ENCODE measurements around the gene ULBP1.
"Not testable (repeated sequence)": the region's sequence is repeated elsewhere in the genome, so short reads cannot be mapped to it uniquely, and the experiment has no call there.

The ULBP1 gene

DNA sequence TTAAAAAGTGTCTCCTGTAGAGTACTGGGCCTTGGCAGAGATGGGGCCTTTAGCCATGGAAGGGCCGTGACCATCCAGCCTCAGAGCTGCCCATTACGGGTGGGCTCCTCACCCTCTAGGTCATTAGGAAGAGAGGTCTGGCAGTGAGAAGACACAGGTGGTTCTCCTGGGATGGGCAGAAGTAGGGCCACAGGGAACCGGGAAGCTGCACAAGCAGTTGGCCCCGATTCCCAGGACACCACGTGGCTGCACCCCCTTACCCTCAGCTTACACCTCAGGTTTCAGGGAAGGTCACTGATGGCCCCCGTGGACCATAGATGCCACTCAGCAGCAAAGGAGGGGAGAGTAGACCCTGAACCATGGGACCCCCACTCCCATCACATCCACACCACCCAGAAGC is 42.4 kb upstream of the ULBP1 start:
- H3K4me3 ChIP-seq (replicated peaks; ENCODE audit: low read depth, low read length), result no peak overlapping the region
- TF ChIP-seq, protein P1, sequence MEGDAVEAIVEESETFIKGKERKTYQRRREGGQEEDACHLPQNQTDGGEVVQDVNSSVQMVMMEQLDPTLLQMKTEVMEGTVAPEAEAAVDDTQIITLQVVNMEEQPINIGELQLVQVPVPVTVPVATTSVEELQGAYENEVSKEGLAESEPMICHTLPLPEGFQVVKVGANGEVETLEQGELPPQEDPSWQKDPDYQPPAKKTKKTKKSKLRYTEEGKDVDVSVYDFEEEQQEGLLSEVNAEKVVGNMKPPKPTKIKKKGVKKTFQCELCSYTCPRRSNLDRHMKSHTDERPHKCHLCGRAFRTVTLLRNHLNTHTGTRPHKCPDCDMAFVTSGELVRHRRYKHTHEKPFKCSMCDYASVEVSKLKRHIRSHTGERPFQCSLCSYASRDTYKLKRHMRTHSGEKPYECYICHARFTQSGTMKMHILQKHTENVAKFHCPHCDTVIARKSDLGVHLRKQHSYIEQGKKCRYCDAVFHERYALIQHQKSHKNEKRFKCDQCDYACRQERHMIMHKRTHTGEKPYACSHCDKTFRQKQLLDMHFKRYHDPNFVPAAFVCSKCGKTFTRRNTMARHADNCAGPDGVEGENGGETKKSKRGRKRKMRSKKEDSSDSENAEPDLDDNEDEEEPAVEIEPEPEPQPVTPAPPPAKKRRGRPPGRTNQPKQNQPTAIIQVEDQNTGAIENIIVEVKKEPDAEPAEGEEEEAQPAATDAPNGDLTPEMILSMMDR (IDR thresholded peaks at IDR 0.05; ENCODE audit: low read depth, low read length, missing control alignments), result no peak
- no peak for DNase-seq (ENCODE audit: extremely low read depth, low read depth)

DNA sequence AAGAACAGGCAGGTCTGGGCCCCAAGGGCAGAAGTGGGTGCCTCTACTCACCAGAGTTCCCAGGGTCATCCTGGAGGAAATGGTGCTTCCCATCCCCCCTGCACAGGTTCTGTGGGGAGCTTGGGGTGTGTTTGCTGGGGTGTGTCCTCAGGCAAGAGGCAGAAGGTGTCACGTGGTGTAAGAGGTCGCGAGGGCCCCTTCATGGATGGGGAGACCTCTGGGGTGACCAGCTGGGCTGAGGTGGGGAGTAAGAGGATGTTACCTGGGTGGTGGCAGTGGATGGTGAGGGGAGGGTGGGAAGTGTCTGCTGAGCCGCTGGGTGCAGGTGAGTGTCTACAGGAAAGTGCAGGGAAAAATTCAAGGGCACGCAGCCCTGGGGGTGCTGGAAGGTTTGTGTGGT is 41.7 kb upstream of the ULBP1 start:
- H3K4me3 ChIP-seq (replicated peaks; ENCODE audit: low read depth, low read length), result peak overlapping the region; percentile 57; the same call in 1 of the 2 replicates
- DNase-seq (ENCODE audit: extremely low read depth, low read depth), result not testable (repeated sequence)

DNA sequence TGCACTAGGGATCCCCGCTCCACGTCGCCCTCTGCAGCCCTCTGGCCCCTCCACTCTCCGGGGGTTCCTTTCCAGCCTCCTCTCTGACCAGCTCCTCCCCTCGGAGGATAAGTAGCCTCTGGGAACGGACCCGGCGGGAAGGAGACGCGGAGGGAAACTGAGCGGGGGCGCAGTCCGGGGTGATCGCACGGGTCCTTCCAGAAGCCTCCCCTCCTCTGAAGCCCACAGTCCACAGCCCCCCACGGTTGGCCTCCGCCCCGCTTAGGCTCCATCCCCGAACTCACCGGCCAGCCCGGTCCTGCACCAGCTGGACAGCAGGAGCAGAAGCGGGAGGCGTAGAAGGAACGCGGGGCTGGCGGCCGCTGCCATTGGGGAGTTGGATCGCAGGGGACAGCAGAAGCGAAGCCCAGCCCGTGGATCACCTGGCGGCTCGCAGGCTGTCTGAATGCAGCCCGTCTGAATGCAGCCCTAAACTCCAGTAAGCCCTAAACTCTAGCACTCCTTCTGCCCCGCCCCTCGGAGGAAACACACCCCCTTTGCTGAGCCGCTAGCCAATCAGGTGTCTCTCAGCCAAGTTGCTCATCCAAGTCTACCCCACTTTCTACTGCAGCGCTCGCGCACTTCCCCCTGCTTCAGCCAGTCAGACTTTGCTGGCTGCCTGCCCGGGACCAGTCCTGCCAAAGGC is 41.0 kb upstream of the ULBP1 start, which contains the start of gene RAET1G:
Gene RAET1G, minus strand, starts transcription at position 480 of the 685 bp plus-strand sequence. Its CDS starts 111 bp downstream, at position 369.
- H3K4me3 ChIP-seq (replicated peaks; ENCODE audit: low read depth, low read length), result peak within 1 kb of the TSS; percentile 57
- peak; percentile 85 for DNase-seq (ENCODE audit: extremely low read depth, low read depth)
- TF ChIP-seq, protein P1 (IDR thresholded peaks at IDR 0.05; ENCODE audit: low read depth, low read length, missing control alignments), result no peak

DNA sequence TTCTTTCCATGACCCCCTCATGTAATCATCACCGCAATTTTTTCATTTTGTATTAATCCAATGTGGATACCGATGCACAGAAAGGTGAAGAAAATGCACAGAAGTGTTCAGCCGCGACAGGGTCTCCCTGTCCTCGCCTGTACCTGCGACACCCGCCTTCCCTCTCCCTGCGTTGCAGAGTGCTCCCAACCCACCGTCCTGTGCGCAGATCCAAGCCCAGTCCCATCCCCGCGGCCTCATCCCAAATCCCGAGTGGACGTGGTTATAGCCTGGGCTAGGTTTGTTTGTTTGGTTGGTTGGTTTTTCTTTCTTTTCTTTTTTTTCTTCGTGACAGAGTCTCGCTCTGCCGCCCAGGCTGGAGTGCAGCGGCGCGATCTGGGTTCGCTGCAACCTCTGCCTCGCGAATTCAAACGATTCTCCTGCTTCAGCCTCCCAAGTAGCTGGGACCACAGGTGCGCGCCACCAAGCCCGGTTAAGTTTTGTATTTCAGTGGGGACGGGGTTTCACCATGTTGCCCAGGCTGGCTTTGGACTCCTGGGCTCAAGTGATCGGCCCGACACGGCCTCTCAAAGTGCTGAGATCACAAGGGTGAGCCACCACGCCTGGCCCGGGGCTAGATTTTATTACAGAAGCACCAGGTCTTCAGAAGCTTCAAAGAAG is 40.3 kb upstream of the ULBP1 start:
- DNase-seq (ENCODE audit: extremely low read depth, low read depth), result no peak
- H3K4me3 ChIP-seq (replicated peaks; ENCODE audit: low read depth, low read length), result peak overlapping the region; percentile 57
- TF ChIP-seq, protein P1 (IDR thresholded peaks at IDR 0.05; ENCODE audit: low read depth, low read length, missing control alignments), result no peak

DNA sequence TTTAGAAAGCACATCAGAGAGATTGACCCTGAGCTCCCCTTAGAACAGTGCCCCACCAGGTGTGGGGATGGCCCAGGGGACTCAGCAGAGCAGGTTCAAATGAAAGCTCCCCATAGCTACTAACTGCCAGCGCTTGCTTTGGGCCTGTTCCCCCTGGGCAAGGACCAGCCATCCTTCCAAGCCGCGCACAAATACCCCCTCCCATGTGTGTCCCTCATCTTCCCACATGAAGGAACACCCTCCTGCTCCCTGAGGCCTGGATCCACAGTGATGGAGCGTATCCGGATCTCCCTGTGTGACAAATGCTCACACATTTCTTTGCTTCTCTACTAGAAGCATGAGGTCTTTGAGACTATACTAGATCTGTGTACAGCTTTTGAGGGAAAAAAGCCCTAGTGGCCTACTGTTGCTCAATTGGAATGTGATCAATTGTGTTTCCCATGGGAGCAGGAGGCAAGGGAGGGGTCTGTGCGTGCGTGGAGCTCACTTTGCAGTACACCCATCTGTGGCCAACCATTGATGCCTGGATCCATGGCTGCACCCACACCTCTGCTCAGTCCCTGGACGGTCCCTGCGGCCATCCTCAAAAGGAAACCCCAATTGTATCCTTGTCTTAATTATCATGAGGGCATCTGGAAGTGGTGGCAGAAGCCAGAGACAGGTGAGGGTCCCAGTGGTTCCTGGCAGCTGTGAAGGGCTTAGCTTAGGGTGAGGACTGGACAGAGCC is 39.4 kb upstream of the ULBP1 start:
- TF ChIP-seq, protein P1 (IDR thresholded peaks at IDR 0.05; ENCODE audit: low read depth, low read length, missing control alignments), result no peak
- DNase-seq (ENCODE audit: extremely low read depth, low read depth), result no peak
- H3K4me3 ChIP-seq (replicated peaks; ENCODE audit: low read depth, low read length), result no peak overlapping the region

DNA sequence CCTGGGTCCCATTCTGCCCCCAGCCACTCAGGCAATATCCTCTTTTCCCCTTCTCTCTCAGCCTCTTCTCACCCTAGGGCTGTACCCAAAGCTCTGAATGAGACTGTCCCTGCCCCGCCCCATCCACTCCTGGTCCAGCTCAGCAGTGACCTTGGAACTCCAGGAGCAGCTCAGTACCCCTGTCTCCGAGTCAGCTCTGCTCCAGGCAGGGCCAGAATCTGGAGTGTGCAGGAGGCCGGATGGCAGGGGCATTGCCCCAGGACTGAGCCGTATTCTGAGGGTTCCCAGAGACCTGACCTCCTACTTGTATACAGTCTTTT is 38.9 kb upstream of the ULBP1 start:
- TF ChIP-seq, protein P1 (IDR thresholded peaks at IDR 0.05; ENCODE audit: low read depth, low read length, missing control alignments), result no peak
- no peak overlapping the region for H3K4me3 ChIP-seq (replicated peaks; ENCODE audit: low read depth, low read length)
- DNase-seq (ENCODE audit: extremely low read depth, low read depth), result no peak

Measured in HFF-Myc (cell line).